Testis (tissue), 2 donors: ENCODE data around the gene GPT2.

Experiments
- CTCF ChIP-seq, 3 experiments: fragments of 450-650 bp in 2 of 3; fragments of 200-600 bp in 1 of 3; sonication (generic) in 1 of 3; IDR thresholded peaks; one replicate each; pipeline ENCODE4 v1.5.1; 2016 to 2019; ENCODE audit warnings: antibody characterized with exemption in 3 of 3, mild to moderate bottlenecking in 2 of 3, moderate library complexity in 1 of 3
- POLR2A ChIP-seq: fragments of 450-650 bp; IDR thresholded peaks from one replicate; pipeline ENCODE4 v1.6.1; 2017; ENCODE audit warnings: antibody characterized with exemption, mild to moderate bottlenecking, moderate library complexity

- TF ChIP-seq CTCF (IDR thresholded peaks at IDR 0.05) (no peak), POLR2A (no peak)
Measured at GRCh38 chr16:46886764-46887523, 2.8 kb downstream of the GPT2 start.
